NCI-H1436 (cell line): ENCODE results near the gene ATP2A1.
"Not testable (repeated sequence)": the region's sequence is repeated elsewhere in the genome, so short reads cannot be mapped to it uniquely, and the experiment has no call there.

Experiments used
- DNase-seq: peaks from one replicate; lab custom pipeline; 2025; lab: John Stamatoyannopoulos, UW

Gene ATP2A1

GRCh38 chr16:28935924-28936783, 57.9 kb downstream of the ATP2A1 start:
- DNase-seq = no peak

DNA sequence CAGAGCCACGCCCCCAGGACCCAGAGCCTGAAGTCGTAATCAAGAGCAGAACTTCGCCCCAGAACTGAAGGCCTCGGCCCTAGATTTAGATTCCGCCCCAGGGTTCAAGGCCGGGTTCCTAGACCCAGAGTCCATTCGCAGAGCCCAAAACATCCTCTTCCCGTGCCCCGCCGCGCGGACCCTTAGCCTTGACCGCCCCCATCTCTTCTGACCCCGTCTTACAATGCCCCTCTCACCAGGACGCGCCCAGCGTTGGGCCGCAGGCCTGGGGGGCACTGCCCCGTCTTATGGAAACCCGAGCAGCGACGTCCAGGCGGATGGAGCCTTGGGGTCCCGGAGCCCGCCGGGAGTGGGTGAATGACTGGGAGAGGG, 58.5 kb downstream of the ATP2A1 start:
- DNase-seq = no peak

GRCh38 chr16:28937222-28937876, 59.1 kb downstream of the ATP2A1 start:
- no peak for DNase-seq

DNA sequence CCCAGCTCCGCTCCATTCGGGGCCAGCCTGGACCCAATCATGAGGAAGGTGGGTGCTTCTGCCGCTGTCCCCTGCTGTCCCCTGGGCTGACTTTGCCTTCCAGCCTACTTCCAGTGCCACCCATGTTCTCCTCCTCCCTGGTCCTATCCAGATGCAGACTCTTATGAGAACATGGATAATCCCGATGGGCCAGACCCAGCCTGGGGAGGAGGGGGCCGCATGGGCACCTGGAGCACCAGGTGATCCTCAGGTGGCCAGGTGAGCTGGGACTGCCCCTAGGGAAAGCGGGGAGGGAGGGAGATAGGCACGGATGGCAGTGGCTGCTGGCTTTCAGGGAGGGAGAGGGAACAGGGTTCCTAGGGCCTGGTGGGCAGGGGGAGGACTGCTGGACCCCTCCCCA, 60.4 kb downstream of the ATP2A1 start:
- DNase-seq = no peak

DNA sequence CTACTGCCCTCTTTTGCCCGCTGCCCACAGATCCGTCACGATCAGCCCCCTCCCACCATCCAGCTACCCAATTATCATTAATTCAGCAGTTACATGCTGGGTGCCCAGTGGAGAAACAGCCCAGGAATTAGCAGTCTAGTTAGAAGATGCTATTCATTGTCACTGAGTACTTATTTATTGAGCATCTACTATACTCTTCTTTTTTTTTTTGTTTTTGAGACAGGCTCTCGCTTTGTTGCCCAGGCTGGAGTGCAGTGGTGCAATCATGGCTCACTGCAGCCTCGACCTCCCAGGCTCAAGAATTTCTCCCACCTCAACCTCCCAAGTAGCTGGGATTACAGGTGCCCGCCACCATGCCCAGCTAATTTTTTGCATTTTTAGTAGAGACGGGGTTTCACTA, 61.5 kb downstream of the ATP2A1 start:
- not testable (repeated sequence) for DNase-seq

GRCh38 chr16:28943281-28943680, 65.0 kb downstream of the ATP2A1 start:
- no peak for DNase-seq

DNA sequence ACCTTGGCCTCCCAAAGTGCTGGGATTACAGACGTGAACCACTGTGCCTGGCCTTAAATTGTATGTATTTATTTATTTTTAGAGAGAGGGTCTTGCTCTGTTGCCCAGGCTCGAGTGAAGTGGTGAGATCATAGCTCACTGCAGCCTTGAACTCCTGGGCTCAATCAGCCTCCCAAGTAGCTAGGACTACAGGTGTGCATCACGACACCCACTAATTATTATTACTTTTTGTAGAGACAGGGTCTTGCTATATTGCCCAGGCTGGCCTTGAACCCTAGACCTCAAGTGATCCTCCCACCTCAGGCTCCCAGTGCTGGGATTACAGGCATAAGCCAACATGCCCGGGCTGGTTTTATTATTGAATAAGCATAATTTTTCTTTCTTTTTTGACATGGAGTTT, 68.4 kb downstream of the ATP2A1 start:
- no peak for DNase-seq

DNA sequence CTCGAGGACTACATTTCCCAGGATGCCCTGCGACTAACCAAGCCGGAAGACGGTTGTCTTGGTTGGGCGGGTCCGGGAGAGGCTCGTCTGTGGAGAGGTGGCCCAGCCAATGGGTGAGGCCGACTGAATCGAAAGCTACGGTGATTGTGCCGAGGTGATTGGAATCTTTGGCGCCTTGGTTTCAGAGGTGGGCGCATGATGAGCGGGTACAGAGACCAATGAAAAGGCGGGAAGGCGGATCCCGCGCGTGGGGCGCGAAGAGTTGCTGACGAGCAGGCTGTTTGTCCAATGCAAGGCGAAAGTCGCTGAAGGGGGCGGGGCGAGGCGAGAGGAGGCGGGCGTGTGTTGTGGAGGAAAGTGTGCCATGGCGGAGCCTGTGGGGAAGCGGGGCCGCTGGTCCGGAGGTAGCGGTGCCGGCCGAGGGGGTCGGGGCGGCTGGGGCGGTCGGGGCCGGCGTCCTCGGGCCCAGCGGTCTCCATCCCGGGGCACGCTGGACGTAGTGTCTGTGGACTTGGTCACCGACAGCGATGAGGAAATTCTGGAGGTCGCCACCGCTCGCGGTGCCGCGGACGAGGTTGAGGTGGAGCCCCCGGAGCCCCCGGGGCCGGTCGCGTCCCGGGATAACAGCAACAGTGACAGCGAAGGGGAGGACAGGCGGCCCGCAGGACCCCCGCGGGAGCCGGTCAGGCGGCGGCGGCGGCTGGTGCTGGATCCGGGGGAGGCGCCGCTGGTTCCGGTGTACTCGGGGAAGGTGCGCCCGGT, 72.5 kb downstream of the ATP2A1 start, which contains the start of gene NFATC2IP:
NFATC2IP (plus strand) TSS at position 290 of the 762 bp plus-strand sequence; CDS start at position 365, 75 bp downstream.
- peak; percentile 99 for DNase-seq

DNA sequence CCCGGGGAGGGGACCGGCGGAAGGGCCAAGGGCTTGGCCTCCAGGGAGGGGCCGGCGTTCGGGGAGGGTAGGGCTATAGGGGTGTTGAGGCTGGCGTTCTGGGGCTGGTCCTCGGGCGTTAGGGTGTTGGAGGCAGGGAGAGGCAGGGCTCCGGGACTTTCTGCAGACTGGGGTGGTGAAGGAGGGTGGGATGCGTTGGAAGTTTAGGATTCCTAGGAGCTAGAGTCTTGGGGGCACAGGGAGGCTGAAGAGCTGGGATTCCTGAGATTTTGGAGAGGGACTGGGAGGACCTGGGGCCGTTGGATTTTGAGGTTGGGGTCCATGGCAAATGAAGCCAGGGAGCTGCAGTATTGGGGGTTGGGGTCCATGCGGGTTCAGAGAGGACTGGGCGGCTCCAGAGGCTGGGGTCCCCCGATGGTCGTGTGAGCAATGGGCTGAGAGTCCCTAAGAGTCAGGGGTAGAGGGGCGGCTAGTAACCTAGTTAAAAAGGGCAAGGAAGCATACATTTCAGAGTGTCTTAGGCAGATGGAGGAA, 73.2 kb downstream of the ATP2A1 start:
- no peak for DNase-seq
